Sciatic nerve (tissue), 2 donors: ENCODE data around the gene DNAJC24. TPM values are rescaled to one million over a fixed set of nuclear protein-coding genes. Genes with fewer than 3 reads are reported as not detected.
"Not testable (repeated sequence)": the region's sequence is repeated elsewhere in the genome, so short reads cannot be mapped to it uniquely, and the experiment has no call there.

ENCODE experiments used
- ATAC-seq: fragments of 200-7000 bp; cut with Tn5 transposase; one replicate; pipeline ENCODE4 v1.9.1; 2020; ENCODE audit warnings: mild to moderate bottlenecking, moderate library complexity
- DNase-seq: peaks from one replicate; pipeline ENCODE4 v3.0.0-alpha.2; 2020; ENCODE audit warnings: low spot score
- intact Hi-C: fragments of 100-400 bp; cut with DNase I; formaldehyde crosslinking; loops from one replicate; pipeline ENCODE4 v1.14.2; 2022
- total RNA-seq: library from RNA; stranded (reverse); fragmentation: NEBNext Ultra II Directional; extraction: Animal tissue kit (Norgen Biotek cat#: 25700); gene quantifications from one replicate; pipeline ENCODE4 v1.2.1, GENCODE V29; 2021
- donor health status: DM: no; HTN: no; CAD: no.
- donor health status: DM: no; HTN: no; CAD: no.

The DNAJC24 gene, protein sequence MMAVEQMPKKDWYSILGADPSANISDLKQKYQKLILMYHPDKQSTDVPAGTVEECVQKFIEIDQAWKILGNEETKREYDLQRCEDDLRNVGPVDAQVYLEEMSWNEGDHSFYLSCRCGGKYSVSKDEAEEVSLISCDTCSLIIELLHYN
- 16.7 TPM for total RNA-seq

DNA sequence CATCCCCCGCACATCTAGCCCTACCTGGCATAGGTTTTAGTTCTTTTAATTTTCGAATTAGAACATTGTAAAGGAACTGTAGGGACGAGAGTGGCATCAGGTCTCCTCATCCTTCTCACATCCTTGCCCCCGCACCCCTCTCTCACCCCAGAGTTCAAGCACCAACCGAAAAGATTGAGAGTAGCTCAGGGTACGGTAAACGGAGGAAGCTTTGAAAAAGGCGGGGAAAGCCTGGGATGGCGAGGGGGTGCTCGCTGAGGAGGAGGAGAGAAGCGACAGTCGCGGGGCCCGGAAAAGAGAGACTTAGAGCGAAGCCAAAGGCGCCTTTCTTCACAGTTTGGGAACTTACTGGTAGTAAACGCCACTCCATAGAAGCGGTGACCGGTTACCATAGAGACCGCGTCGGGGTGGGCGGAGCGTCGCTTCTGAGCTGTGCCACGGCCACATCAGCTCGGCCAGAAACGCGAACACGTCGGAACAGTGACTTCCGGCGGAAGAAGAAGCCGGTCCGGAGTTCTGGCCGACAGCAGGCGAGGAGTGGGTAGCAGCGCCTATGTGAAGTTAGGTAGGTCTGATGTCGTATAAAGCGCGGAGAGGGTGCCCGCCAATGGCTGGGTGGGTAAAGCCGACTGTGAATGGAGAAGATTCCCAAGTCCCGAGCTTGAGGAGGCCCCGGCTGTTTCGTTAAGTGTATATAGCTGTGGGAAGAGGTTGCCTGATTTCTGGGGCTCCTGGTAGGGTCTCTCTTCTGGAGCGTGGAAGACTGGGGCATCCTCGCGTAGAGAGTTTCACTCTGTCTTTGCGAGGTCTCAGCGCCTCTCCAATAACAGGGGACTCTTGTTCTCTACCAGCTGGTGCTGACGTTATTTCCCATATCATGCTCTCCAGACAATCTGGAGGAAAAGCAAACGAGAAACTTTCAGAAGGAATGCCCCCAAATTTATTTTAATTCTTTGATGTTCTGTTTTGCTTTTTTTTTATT is at the start of gene DNAJC24, which contains the start of gene DCDC1:
DNAJC24 (plus strand) TSS at position 513 of the 982 bp plus-strand sequence. CDS start 889 bp downstream, outside the sequence.
DCDC1 (minus strand) TSS at position 392 of the 982 bp plus-strand sequence. CDS start 41,459 bp downstream, outside the sequence.
- peak; percentile 100 for ATAC-seq
- intact Hi-C loops, result no loop called here

DNA sequence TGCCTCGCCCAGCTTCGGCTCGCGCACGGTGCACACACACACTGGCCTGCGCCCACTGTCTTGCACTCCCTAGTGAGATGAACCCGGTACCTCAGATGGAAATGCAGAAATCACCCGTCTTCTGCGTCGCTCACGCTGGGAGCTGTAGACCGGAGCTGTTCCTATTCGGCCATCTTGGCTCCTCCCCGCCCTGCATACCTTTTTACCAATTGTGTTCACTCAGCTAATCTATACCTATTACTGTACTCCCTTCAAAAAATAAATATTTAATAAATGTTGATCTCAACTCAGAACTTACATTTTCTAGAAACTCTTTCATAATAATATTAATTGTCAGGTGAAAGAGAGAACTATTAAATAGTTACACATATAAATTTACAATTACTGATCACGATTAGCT is 48.2 kb upstream of the DNAJC24 start:
- intact Hi-C loops, ATAC-seq, DNase-seq: not testable (repeated sequence)

More for the DNA sequence above, at the start of gene DNAJC24, which contains the start of gene DCDC1:
- peak; percentile 96 for DNase-seq

DNA sequence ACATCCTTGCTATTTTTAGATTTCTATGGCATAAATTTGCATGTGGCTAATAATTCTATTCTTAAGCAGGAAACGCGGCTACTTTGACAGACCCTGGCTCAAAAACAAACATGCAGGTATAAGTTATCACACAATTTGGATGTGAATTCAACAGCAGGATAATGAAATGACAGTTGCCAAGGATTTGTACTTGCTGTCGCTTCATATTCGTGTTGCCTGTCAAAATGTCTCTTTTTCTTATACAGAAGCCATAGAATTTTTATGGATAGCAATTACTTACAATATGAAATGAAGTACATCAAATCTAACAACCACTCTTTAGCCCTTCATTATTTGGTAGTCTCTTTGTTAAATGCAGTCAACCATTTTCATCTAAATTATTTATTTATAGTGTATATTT is 46.5 kb upstream of the DNAJC24 start:
- DNase-seq (no peak), ATAC-seq (no peak)
- intact Hi-C loops, result no loop called here

DNA sequence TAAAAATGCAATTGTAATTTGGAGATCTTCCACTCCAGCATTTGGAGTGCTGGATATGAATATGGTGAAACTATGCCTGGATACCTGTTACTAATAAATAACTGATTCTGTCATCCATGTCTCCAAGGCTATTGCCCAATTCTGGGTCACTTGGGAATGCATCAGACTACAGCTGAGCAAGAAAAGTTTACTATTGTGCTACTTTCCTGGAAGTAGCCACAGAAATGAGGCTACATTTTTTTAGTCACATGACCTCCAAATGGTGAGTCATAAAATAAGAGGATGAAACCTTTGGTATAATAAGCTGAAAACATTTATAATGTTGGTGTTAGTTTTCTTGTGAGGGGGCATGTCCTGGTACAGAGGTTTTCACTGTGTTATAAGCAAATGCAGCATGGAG is 44.5 kb upstream of the DNAJC24 start:
- DNase-seq, result no peak
- intact Hi-C loops, result no loop called here
- ATAC-seq, result peak; percentile 42

DNA sequence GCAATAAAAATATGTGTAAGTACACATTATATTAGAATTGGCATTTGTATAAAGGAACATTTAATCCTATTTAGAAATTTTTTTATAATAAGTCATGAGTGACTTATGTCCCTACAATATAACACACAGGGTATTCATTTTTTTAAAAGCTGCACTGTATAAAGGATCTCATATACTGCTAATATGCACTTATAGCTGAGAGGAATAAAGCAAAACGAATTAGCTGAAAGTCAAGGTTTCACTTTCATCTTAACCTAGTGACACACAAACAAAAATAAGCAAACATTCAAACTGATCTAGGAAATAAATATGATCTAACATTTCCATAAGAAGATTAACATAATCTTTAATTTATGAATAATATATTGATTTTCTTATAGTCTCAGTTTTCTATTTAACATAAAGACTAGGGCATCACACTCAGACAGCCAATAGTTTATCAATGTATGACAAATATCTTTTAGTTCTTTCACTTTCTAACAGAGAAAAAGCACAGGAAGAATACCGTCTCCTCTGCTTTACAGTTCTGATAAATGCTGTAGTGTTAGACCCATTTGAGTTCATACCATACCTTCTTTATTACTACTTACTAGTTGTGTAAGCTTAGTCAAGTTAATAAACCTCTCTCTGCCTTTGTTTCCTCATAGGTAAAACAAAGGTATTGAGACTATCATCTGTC is 43.1 kb upstream of the DNAJC24 start:
- no peak for ATAC-seq
- intact Hi-C loops, result no loop called here
- no peak for DNase-seq

DNA sequence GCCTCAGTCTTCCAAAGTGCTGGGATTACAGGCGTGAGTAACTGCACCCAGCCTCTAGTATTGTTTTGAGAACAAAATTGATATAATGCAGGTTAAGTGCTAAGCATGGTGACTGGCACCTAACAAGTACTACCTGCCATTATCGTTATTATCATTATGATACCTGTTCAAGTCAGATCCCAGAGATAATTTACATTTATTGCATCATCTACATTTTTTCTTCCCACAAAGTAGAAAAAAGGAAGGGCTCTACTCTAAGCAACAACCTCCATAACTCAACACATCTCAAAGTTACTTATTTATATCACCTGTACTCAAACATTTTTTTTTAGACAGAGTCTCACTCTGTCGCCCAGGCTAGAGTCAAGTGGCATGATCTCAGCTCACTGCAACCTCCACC is 42.2 kb upstream of the DNAJC24 start:
- DNase-seq (no peak), ATAC-seq (no peak)
- intact Hi-C loops, result no loop called here

DNA sequence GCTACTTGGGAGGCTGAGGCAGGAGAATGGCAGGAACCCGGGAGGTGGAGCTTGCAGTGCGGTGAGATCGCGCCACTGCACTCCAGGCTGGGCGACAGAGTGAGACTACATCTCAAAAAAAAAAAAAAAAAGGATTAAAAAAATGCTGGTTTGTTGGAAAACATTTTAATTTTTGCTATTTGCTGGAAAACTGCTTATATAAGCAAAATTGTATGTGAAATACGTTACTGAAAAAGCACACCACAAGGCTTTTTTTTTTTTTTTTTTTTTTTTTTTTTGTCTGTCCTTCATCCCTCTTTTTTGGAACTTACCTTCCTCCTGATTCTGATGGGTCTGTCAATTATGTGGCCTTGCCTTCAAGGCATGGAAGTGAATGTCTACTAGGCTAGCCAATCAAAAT is 41.0 kb upstream of the DNAJC24 start:
- no peak for ATAC-seq
- intact Hi-C loops, result no loop called here
- no peak for DNase-seq

DNA sequence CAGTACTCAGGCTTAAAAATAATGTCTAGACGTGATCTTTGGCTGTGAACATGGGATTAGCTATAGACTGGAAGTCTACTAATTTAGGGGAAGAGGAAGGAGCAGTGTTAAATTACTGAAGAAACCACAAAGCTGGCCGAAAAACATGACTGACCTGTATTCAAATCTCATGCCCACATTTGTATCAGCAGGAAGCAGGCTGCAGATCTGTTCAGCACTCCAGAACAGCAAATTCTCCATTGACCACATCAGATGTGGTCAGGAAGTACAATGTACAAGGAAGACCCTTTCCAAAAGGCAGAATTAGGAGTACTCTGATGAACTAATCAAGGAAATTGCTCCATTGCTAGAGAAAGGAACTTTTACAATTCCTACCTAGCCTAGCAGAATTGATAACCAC is 31.9 kb upstream of the DNAJC24 start:
- intact Hi-C loops, result no loop called here
- ATAC-seq (no peak), DNase-seq (no peak)

DNA sequence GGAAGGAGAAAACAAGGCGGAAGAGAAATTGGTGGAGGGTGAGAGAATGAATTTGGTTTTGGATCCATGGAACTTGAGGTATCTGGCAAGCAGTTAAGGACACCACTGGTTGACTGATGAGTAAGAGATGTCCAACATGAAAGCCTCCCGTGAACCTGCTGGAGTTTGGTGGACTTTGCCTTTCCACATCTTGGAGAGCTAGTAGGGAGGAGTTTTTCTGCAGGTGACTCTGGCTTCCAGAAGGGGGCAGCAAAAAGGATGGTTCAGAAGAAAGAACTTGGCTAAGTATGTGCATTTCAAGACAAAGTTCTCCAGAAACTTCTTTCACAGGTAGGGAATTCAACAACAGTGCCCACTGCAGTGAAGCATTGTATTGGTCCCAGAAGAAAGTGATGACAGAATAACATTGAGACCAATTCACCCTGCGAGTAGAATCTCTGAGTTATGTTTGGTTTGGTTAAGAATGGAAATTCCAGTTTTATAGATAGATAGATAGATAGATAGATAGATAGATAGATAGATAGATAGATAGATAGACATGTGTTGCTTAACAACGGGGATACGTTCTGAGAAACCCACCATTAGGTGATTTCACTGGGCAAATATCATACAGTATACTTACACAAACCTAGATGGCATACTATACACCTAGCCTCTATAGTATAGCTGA is 28.6 kb upstream of the DNAJC24 start:
- intact Hi-C loops, result no loop called here
- DNase-seq (no peak), ATAC-seq (no peak)

DNA sequence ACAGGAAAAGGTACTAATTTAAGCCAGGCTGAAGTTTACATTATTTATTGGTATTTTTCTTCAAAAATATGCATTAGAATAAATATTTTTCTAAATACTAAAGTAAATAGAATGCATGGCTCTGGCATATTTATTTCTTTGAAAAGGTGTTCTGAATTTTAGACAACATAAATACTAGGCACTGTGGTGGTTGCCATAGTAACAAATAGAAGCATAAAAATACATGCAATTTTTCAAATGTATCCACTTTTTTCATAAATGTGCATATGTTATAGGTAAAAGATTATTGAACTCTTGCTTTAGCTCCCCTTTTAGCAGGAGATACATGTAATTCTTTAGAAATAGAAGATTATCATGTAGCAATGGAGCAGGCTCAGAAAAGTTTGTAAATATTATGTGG is 18.5 kb upstream of the DNAJC24 start:
- ATAC-seq (no peak), DNase-seq (no peak)
- intact Hi-C loops, result no loop called here

DNA sequence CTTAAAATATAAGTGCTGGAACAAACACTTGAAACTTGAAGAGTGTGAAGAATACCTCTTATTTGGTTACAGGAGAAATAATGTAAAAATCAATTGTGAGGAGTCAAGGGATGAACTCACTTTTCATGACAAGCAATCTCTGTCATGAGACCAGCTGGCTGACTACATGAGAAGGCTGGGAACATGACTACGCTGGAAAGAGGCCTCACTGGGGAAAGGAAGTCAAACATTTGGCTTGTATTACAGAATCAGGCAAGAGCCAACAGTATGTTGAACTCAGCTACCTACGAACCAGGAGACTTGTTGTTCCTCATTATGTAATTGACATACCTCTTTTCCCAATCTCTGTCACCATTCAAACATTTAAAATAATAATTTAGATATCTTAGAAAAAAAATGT is 14.5 kb upstream of the DNAJC24 start:
- DNase-seq (no peak), ATAC-seq (no peak)

DNA sequence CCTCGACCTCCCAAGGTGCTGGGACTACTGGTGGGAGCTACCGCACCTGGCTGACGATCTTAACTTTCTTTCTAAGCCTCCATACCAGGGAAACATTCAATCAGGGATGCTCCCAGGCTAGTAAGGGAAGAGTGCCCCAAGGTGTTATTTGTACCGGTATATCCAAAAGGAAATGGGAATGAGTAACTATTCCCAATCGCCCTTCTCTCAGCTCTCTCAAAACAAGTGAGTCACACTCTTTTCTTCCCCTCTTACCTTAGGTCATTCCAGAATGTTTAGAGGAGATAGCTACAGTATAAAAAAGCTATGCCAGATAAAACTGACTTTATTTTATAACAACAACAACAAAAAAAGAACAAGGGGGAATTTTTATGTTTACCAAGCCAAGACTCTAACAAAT is 13.8 kb upstream of the DNAJC24 start:
- intact Hi-C loops, result no loop called here
- DNase-seq (no peak), ATAC-seq (no peak)

More for the DNA sequence above, 14.5 kb upstream of the DNAJC24 start:
- intact Hi-C loops, result no loop called here

DNA sequence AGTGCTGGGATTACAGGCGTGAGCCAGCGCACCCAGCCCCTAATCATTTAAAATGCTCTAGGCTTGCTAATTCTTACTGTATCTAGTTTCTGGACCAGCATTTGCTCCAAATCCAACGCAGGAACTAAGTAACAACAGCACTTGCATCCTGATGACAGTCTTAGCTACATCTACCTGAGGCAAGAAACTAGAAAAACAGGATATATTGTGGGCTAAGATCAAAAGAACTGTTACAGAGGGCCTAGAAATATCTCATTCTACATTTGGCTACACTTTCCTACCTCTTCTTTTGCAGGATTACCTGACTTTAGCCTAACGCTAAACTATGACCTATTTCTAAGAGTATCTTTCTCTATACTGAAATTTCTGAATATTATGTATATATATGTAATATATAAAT is 7.9 kb upstream of the DNAJC24 start:
- intact Hi-C loops, result no loop called here
- ATAC-seq (no peak), DNase-seq (no peak)

DNA sequence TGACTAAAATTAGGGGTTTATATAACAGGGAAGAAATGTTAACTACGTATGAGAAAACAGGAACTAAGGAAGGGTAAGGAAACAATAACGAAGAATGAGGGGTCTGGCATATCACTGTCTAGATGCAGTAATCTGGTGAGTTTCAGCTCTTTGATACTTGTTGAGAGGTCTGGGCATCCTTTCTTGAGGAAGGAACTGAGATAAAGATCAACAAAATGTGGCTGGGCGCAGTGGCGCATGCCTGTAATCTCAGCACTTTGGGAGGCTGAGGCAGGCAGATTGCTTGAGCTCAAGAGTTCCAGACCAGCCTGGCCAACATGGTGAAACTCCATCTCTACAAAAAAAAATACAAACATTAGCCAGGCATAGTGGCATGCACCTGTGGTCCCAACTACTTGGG is 2.9 kb upstream of the DNAJC24 start:
- ATAC-seq (no peak), DNase-seq (no peak)
- intact Hi-C loops, result no loop called here

DNA sequence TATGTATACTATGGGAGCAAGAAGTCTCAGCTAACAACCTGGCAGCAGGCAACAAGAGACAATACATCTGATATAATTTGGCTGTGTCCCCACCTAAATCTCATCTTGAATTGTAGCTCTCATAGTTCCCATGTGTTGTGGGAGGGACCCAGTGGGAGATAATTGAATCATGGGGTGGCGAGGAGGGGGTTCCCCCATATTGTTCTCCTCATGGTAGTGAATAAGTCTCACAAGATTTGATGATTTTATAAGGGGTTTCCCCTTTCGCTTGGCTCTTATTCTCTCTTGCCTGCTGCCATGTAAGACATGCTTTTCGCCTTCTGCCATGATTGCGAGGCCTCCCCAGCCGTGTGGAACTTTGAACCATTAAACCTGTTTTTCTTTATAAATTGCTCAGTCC is 6.2 kb downstream of the DNAJC24 start:
- no peak for DNase-seq
- ATAC-seq, result no peak
- intact Hi-C loops, result no loop called here

DNA sequence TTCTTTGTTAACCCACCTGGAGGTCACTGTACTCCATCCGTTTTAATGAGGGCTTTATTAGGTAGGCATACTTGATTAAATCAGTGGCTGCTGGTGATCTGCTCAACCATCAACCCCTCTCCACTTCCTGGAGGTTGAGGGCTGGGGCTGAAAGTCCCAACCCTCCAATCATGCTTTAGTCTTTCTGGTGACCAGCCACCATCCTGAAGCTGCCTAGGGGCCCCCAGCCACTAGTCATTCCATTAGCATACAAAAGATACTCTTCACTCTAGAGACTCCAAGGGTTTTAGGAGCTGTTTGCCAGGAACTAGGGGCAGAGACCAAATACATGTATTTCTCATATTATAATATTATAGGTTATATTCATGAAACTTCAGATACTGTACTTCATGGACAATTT is 13.5 kb downstream of the DNAJC24 start:
- ATAC-seq (no peak), DNase-seq (no peak)
- intact Hi-C loops, result no loop called here

DNA sequence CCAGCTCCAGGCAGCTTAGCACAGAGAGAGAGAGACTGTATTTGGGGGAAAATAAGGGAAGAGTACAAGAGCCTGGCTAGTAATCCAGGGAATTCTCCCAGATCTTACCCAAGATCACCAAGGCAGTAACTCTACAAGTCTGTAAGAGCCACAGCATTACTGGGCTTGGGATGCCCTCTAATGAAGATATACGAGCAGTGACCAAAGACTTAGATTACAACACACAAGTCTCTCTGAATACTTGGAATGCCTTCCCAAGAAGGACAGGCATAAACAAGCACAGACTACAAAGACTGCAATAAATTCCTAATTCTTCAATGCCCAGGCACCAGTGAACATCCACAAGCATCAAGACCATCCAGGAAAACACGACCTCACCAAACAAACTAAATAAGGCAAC is 17.7 kb downstream of the DNAJC24 start:
- intact Hi-C loops, result no loop called here
- DNase-seq (no peak), ATAC-seq (no peak)

DNA sequence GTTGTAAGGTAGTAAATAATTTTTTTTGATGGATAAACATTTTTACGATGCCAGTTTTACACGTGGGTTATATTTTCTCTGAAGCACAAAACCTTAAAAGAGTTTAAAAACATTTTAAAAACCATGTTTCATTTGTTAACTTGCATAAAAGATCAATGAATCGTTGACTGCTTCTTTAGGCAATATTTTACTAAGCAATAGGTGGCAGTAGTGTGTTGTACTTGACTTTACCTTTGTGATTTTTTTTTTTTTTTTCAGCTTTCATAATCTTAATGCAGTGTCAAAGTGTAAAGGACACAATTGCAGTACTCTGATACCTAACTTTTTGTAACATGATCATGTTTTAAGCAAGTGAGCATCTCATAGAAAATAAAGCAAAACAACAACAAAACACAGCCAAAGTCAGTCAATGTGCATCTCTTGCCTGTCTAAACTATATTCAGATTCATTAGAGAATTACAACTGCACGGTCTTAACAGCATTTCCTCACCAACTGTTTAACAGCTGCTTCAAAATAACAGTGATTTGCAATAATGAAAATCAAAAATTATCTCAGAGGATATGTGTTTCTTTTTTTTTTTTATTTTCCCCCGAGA is 27.7 kb downstream of the DNAJC24 start:
- intact Hi-C loops, result no loop called here
- ATAC-seq, result no peak
- no peak for DNase-seq

DNA sequence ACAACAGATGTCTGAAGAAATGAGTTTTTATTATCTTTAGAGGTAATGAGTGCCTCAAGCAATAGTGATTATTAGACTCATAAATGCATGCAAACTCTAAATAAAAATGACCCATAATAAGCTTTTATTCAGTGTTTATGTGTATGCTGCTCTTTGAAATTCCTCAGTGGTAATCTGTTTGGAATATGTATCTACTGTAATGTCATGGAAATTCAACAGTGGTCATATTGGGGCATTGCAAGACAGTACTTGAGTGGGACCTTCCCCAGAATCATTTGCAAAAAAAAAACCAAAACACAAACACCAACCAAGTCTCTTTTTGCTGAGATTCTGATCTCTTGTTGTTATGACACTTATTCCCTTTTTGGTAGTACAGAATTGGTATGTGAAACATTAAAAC is 35.0 kb downstream of the DNAJC24 start:
- intact Hi-C loops, result no loop called here
- ATAC-seq (no peak), DNase-seq (no peak)
